Gastrocnemius medialis (tissue), 4 donors: Measurements from ENCODE around the gene CENPB. TPM values are rescaled to one million over a fixed set of nuclear protein-coding genes. Genes with fewer than 3 reads are reported as not detected.

Experiments used
- ATAC-seq, 2 donors: fragments of 150-250 bp; one replicate each; pipeline ENCODE4 v1.9.1; 2016
- DNase-seq, 2 donors: peaks; one replicate each; pipeline ENCODE4 v3.0.0-alpha.2; 2019
- H3K27ac ChIP-seq, 4 donors: fragments of 200-600 bp; sonication (generic); 1 replicate in 1 of 4; 2 replicates in 3 of 4; pipeline ENCODE4 v1.5.1; 2016 to 2018; ENCODE audit warnings: mild to moderate bottlenecking in 2 of 4, moderate library complexity in 1 of 4
- H3K27me3 ChIP-seq, 3 donors: fragments of 200-600 bp; sonication (generic) in 2 of 3; 1 replicate in 1 of 3; 2 replicates in 2 of 3; pipeline versions ENCODE4 v1.5.1 to v1.6.0; 2016 to 2019; ENCODE audit warnings: mild to moderate bottlenecking in 1 of 3, moderate library complexity in 1 of 3
- H3K36me3 ChIP-seq, 2 donors: fragments of 200-600 bp; sonication (generic) in 1 of 2; one replicate each; pipeline ENCODE4 v1.5.1; 2017 to 2018
- H3K4me1 ChIP-seq, 2 donors: fragments of 200-600 bp; sonication (generic) in 1 of 2; one replicate each; pipeline ENCODE4 v1.5.1; 2016 to 2017; ENCODE audit warnings: mild to moderate bottlenecking in 2 of 2
- H3K4me3 ChIP-seq, 4 donors: fragments of 200-600 bp; sonication (generic) in 3 of 4; 1 replicate in 1 of 4; 2 replicates in 3 of 4; pipeline ENCODE4 v1.5.1; 2016 to 2019; ENCODE audit warnings: mild to moderate bottlenecking in 2 of 4
- H3K9me3 ChIP-seq, 3 donors: fragments of 200-600 bp; sonication (generic) in 2 of 3; 1 replicate in 1 of 3; 2 replicates in 2 of 3; pipeline ENCODE4 v1.5.1; 2016 to 2019
- CTCF ChIP-seq, 5 experiments: fragments of 450-650 bp in 3 of 5; fragments of 200-600 bp in 2 of 5; sonication (generic) in 2 of 5; IDR thresholded peaks in 4 of 5; conservative IDR thresholded peaks in 1 of 5; 1 replicate in 4 of 5; 2 replicates in 1 of 5; pipeline ENCODE4 v1.5.1; 2016 to 2019; ENCODE audit warnings: antibody characterized with exemption in 5 of 5, mild to moderate bottlenecking in 3 of 5, moderate library complexity in 3 of 5
- POLR2A ChIP-seq, 2 donors: fragments of 450-650 bp; IDR thresholded peaks; one replicate each; pipeline ENCODE4 v1.6.1; 2017; ENCODE audit warnings: antibody characterized with exemption in 2 of 2, mild to moderate bottlenecking in 2 of 2, moderate library complexity in 2 of 2
- in situ Hi-C, 4 donors: fragments of 200-750 bp; cut with MboI; loops; one replicate each; pipeline versions ENCODE4 v1.15.0 to v1.8.0; 2017; ENCODE audit warnings: low sequenced_read_pairs in 4 of 4
- intact Hi-C: fragments of 100-400 bp; cut with DNase I; formaldehyde crosslinking; loops from one replicate; pipeline ENCODE4 v1.15.1; 2023; ENCODE audit warnings: low total_unique reads
- total RNA-seq, 4 donors: library from RNA; depleted of rRNA; stranded (reverse); fragments of >200 nt; gene quantifications; one replicate each; pipeline versions ENCODE4 v1.1.0 to v1.2.3, GENCODE V29; 2016

CENPB gene
- total RNA-seq, 4 donors from 2014 or later: 67.5 to 186 (median 143) TPM

DNA sequence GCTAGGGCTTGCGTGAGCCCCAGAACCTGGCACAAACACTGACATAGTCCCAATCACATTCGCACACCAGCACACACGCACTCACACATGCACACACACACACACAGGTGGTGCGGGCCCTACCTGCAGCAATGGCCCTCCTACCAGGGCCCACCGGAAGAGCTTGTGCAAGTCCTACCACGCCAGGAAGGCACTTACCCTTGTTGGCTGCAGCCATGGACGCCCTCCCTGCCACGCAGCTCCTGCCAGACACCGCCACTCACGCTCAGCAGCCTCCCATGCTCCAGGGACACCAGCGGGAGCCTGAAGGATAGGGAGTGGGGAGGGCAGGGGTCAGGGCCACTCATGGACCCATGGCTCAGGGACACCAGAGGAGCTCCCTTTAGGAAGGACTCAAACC is 26.7 kb downstream of the CENPB start:
- no peak for TF ChIP-seq CTCF (IDR thresholded peaks at IDR 0.05 in 4 of 5, conservative IDR thresholded peaks at IDR 0.05 in 1 of 5)
- TF ChIP-seq POLR2A (IDR thresholded peaks at IDR 0.05): no peak
- no peak overlapping the region for H3K4me3 ChIP-seq
- DNase-seq (no peak), ATAC-seq (no peak)
- no peaks in the 10 kb centered on the region for H3K27me3 ChIP-seq
- no peaks in the 10 kb centered on the region for H3K4me1 ChIP-seq
- intact Hi-C loops: loop anchor here (10.0 kb wide), 1 partner anchor 355 kb away; the partner anchor contains the start of gene DNAAF9
- H3K36me3 ChIP-seq: no peaks in the 10 kb centered on the region
- H3K9me3 ChIP-seq: no peaks in the 10 kb centered on the region
- H3K27ac ChIP-seq: peak overlapping the region in 2 of 4 donors; percentile 46 to 65
- in situ Hi-C loops: loop anchor here in 1 of 4 donors (25.0 kb wide), 1 partner anchor 327 kb away; no protein-coding TSS in a partner anchor

DNA sequence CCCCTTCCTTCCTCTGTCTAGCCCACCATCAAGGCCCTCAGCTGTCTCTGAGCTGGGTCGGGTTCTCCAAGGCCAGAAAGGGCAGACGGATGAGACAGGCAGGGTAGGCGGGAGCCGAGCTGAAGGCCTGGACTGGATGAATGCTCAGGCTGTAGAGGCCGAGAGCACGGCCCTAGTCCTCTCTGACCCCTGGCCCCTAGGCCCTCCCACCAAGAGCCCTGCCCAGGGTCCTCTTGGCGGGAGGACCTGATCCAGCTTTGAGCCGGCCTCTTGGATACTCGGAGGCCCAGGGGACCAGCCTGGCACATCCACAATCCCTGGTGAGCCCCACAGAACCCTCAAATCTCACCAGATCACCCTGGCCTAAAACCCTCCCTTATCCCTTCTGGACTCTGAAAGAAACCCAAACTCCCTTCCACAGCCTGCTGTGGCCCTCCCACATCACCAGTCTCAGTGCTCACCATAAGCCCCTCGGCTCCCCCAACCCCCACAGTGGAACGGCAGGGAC is 27.2 kb downstream of the CENPB start:
- in situ Hi-C loops: loop anchor here in 1 of 4 donors (25.0 kb wide), 1 partner anchor 328 kb away; no protein-coding TSS in a partner anchor

GRCh38 chr20:3758566-3758965 is 28.0 kb downstream of the CENPB start:
- intact Hi-C loops (no loop called here), in situ Hi-C loops (loop anchor here in 1 of 4 donors (25.0 kb wide), 1 partner anchor 329 kb away; no protein-coding TSS in a partner anchor)
- Histone ChIP-seq H3K9me3 (no peaks in the 10 kb centered on the region), H3K27me3 (no peaks in the 10 kb centered on the region), H3K4me1 (no peaks in the 10 kb centered on the region), H3K36me3 (no peaks in the 10 kb centered on the region), H3K27ac (peak overlapping the region in 3 of 4 donors; percentile 48 to 65 (median 58)), H3K4me3 (no peak overlapping the region)
- DNase-seq (no peak), ATAC-seq (peak; percentile 17 to 23)
- TF ChIP-seq CTCF (IDR thresholded peaks at IDR 0.05 in 4 of 5, conservative IDR thresholded peaks at IDR 0.05 in 1 of 5): no peak
- no peak for TF ChIP-seq POLR2A (IDR thresholded peaks at IDR 0.05)

More for the DNA sequence above, 27.2 kb downstream of the CENPB start:
- intact Hi-C loops: no loop called here
- Histone ChIP-seq H3K27me3 (no peaks in the 10 kb centered on the region), H3K27ac (peak overlapping the region; percentile 33 to 65 (median 52)), H3K9me3 (no peaks in the 10 kb centered on the region), H3K4me1 (no peaks in the 10 kb centered on the region), H3K36me3 (no peaks in the 10 kb centered on the region), H3K4me3 (no peak overlapping the region)
- no peak for TF ChIP-seq CTCF (IDR thresholded peaks at IDR 0.05 in 4 of 5, conservative IDR thresholded peaks at IDR 0.05 in 1 of 5)
- TF ChIP-seq POLR2A (IDR thresholded peaks at IDR 0.05): no peak
- no peak for DNase-seq
- ATAC-seq: no peak

GRCh38 chr20:3757268-3757667 is 29.3 kb downstream of the CENPB start:
- TF ChIP-seq POLR2A (IDR thresholded peaks at IDR 0.05): no peak
- TF ChIP-seq CTCF (IDR thresholded peaks at IDR 0.05 in 4 of 5, conservative IDR thresholded peaks at IDR 0.05 in 1 of 5): no peak
- no peaks in the 10 kb centered on the region for H3K9me3 ChIP-seq
- in situ Hi-C loops: loop anchor here in 1 of 4 donors (25.0 kb wide), 1 partner anchor 330 kb away; no protein-coding TSS in a partner anchor
- peak overlapping the region; percentile 37 to 65 (median 50) for H3K27ac ChIP-seq
- peak; percentile 16 to 51 for ATAC-seq
- intact Hi-C loops: no loop called here
- no peaks in the 10 kb centered on the region for H3K36me3 ChIP-seq
- H3K4me3 ChIP-seq: no peak overlapping the region
- no peak for DNase-seq
- no peaks in the 10 kb centered on the region for H3K27me3 ChIP-seq
- no peaks in the 10 kb centered on the region for H3K4me1 ChIP-seq
